HG03196 (cell line): ENCODE data around the gene GET4.
"Not testable (repeated sequence)": the region's sequence is repeated elsewhere in the genome, so short reads cannot be mapped to it uniquely, and the experiment has no call there.

Experiments
- ATAC-seq: cut with Tn5 transposase; IDR thresholded peaks from one replicate; pipeline ENCODE4 v1.9.1; 2021; ENCODE audit not compliant: unreplicated experiment

Gene GET4

GRCh38 chr7:845091-845490, 31.3 kb upstream of the GET4 start:
- ATAC-seq, result no peak

GRCh38 chr7:845731-846130, 30.6 kb upstream of the GET4 start:
- ATAC-seq, result no peak

GRCh38 chr7:846958-847650, 29.2 kb upstream of the GET4 start:
- ATAC-seq, result not testable (repeated sequence)

GRCh38 chr7:847728-848127, 28.6 kb upstream of the GET4 start:
- ATAC-seq, result not testable (repeated sequence)

GRCh38 chr7:849145-849544, 27.2 kb upstream of the GET4 start:
- no peak for ATAC-seq

- ATAC-seq, result no peak
Observed at GRCh38 chr7:849781-850180, 26.6 kb upstream of the GET4 start.

GRCh38 chr7:851204-851603, 25.1 kb upstream of the GET4 start:
- no peak for ATAC-seq

- no peak for ATAC-seq
Observed at GRCh38 chr7:853366-854117, 22.8 kb upstream of the GET4 start.

GRCh38 chr7:854118-854775, 22.1 kb upstream of the GET4 start:
- no peak for ATAC-seq

GRCh38 chr7:855686-856369, 20.5 kb upstream of the GET4 start:
- no peak for ATAC-seq

- ATAC-seq, result no peak
Observed at GRCh38 chr7:856444-857095, 19.8 kb upstream of the GET4 start.

- no peak for ATAC-seq
Observed at GRCh38 chr7:857661-858060, 18.7 kb upstream of the GET4 start.

- no peak for ATAC-seq
Observed at GRCh38 chr7:859359-860030, 16.9 kb upstream of the GET4 start.

- ATAC-seq, result no peak
Observed at GRCh38 chr7:860149-860548, 16.2 kb upstream of the GET4 start.

GRCh38 chr7:861222-861621, 15.1 kb upstream of the GET4 start:
- no peak for ATAC-seq

- ATAC-seq, result no peak
Observed at GRCh38 chr7:862157-862556, 14.2 kb upstream of the GET4 start.

GRCh38 chr7:863106-863505, 13.2 kb upstream of the GET4 start:
- no peak for ATAC-seq

- no peak for ATAC-seq
Observed at GRCh38 chr7:865921-866320, 10.4 kb upstream of the GET4 start.

- no peak for ATAC-seq
Observed at GRCh38 chr7:867001-867405, 9.4 kb upstream of the GET4 start.

GRCh38 chr7:867406-868188, 8.8 kb upstream of the GET4 start:
- no peak for ATAC-seq
